COLO668 (cell line): ENCODE data around the gene RAB23.
A peak's percentile ranks its signal among the peaks of the same experiment; 100 is the strongest.

Experiments used
- DNase-seq: peaks from one replicate; lab custom pipeline; 2025; ENCODE audit not compliant: unreplicated experiment; lab: John Stamatoyannopoulos, UW

RAB23 gene

GRCh38 chr6:57221936-57222742, at the start of gene RAB23:
RAB23 (minus strand) TSS chr6:57222307; CDS start chr6:57210380, 11,927 bp downstream.
- DNase-seq: peak; percentile 82

GRCh38 chr6:57268294-57268640, 46.2 kb upstream of the RAB23 start:
- no peak for DNase-seq

GRCh38 chr6:57267586-57268293, 45.6 kb upstream of the RAB23 start:
- DNase-seq: peak; percentile 5

- DNase-seq: no peak
These were observed 43.7 kb upstream of the RAB23 start for GRCh38 chr6:57265755-57266221.

DNA sequence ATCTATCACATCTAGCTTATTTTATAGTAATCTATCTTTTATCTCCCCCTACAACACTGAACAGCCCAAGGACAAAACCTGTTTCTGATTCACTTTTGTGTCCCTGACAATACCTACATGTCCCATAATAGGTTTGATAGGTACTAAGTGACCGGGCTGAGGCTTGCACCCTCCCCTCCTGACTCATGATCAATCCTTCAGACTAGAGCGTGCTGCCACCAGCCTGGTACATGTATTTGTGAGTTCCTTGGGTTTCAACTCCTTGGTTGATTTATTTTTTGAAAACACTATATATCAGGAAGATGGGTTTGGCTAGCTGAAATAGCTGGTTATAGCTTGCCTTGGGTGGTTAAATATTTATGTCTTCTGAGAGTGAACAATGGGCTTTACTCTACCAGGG, 41.6 kb upstream of the RAB23 start:
- no peak for DNase-seq

DNA sequence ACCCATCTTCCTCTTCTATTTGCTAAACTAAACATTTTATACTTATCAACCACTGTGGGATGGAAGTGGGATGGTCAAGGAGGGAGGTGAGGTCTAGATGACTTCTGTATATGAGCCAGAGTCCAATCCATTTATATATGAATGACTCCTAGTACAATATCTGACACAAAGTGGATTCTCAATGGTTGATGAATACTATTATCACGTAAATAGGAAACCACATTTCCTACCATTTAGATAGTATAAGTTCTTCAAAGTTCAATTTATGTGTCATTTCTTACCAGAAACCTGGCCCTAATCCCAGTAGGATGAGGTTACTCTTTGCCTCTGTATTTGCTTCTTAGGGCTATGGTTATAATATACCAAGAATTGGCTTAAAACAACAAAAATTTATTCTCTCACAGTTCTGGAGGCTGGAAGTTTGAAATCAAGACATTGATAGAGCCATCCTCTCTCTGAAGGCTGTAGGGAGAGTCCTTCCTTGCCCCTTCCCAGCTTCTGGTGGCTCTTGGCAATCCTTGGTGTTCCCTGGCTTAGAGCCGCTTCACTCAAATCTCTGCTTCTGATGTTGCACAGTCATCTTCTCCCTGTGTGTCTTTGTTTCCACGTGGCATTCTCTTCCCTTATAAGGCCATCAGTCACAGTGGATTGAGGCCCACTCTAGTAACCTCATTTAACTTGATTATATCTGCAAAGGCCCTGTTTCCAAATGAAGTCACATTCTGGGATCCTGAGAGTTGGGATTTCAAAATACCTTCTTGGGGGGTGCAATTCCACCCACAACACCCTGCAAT, 41.0 kb upstream of the RAB23 start:
- DNase-seq: no peak

DNA sequence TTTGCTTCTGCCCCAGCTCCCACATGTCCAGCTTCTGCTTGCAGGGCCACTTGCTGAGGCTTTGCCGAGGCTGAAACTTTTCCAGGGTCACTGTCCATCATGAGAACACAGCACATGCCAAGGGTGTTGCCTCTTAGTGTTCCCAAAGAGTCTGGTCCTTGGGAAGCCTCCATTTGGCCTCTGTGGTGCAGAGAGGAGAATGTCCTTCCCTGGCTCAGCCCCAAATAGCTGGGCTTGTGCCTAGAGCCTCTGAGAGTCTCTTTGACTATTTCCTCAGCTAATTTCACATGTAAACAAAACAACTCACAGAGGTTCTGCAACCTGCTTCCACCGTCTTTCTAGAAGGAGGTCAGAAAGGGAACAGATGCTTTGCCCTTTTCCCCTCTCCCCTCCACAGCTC, 40.4 kb upstream of the RAB23 start:
- DNase-seq: no peak

DNA sequence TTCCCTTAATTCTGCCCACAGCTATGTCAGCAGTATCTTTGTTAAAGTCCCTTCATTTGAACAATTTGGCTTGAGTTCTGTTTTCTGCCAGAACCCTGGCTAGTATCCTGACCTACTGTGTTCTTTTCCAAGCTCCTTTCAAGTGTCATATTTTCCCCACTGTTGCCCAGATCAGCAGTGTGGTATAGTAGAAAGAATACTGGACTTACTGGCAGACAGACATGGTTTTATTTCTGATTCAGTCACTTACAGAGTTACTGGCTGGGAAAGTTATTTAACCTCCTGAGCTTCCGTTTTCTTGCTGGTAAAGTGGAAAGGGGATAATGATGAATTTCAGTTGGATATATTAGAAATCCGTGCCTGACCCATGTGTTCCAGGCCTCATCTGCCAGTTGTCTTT, 39.8 kb upstream of the RAB23 start:
- DNase-seq: no peak

GRCh38 chr6:57259064-57259463, 37.0 kb upstream of the RAB23 start:
- DNase-seq: no peak

GRCh38 chr6:57257911-57258541, 35.9 kb upstream of the RAB23 start:
- no peak for DNase-seq

GRCh38 chr6:57256541-57256940, 34.4 kb upstream of the RAB23 start:
- DNase-seq: no peak

DNA sequence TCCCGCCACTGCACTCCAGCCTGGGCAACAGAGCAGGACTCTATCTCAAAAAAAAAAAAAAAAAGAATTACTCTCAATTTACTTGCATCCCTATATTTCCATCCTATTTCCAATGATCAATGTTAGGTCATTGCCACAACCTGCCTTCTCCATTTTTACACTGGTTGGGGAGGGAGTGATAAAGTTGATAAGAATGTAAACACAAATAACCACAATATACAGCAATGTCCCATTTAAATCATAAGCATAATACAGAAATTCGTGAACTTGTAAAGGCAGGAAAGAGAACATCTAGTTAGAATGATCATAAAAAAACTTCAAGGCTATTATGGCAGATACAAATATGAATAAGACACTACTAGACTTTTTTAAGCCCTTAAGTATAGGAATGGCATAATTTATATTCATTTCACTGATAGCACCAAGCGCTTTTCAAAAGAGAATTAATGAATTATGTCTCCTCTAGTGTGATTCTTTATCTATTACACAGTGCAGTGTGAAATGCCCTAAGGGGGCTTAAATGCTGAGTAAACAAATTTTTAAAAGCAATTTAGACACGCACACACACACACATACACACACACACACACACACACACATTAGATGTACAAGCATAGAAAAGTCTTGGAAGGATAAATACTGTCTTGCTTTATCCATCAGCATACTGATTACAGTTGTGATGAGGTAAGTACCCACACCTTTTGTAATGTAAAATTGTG, 33.5 kb upstream of the RAB23 start:
- no peak for DNase-seq

- no peak for DNase-seq
These were observed 32.1 kb upstream of the RAB23 start for GRCh38 chr6:57254055-57254717.

- DNase-seq: no peak
These were observed 30.9 kb upstream of the RAB23 start for GRCh38 chr6:57252975-57253374.

GRCh38 chr6:57252137-57252536, 30.0 kb upstream of the RAB23 start:
- DNase-seq: no peak

- no peak for DNase-seq
These were observed 28.2 kb upstream of the RAB23 start for GRCh38 chr6:57250348-57250747.

DNA sequence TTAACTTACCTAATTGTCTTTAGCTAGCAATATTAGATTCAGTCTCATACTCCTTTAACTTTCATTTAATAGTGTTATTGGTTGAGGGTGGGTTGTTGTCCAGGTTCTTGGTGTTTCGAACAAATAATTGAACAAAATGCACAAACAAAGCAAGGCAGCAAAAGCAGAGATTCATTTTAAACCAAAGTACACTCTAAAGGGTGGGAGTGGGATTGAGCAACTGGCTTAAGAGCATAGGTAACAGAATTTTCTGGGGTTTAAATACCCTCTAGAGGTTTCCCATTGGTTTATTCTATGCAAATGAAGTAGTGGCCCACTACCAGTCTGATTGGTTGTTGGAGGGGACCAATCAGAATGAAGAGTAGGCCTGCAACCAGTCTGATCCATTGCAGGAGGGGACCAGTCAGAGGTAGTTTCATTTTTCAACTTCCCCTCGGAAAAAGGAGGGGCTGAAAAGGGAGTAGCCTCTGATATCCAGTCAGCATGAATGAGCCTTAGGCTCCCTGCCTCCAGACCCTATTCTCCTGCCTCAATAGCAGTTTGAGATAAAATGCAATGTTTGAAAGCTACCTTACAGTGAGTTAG, 26.3 kb upstream of the RAB23 start:
- no peak for DNase-seq

DNA sequence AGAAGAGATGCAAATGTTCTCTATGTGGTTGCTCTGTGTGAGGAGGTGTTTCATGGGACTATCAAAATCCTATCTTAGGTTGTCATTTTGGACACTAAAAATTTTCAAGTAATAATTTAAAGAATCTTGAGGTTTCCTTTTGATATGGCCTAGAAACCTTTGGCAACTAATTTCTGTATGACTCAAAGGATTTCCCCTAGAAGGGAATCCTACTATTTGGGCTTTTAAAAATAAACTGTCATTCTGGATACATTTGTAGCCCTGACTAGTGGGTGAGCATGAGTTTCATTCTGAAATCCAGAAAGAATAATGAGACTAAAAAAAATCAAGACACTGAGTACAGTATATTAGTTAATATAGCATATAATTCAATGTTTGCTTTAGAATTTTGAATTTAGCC, 25.5 kb upstream of the RAB23 start:
- DNase-seq: no peak

DNA sequence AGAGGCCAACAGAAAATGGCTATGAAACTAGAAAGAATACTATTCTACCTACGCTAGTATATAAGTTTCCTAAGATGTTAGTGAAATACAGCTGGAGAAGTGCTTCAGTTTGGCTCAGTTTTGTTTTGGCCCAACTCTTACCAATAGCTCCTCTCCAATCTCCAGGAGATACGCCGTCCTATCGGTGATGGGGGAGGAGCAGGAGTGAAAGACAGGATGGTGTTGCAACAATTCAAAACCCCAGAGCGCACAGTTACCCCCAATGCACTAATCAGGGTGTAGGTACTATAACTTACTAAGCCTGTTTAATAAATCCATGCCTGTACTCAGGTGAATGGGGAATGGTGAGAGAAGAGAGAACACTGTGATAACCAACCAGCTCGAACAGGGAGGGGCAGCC, 24.2 kb upstream of the RAB23 start:
- DNase-seq: no peak

GRCh38 chr6:57243954-57244353, 21.8 kb upstream of the RAB23 start:
- DNase-seq: no peak
